ENCODE measurements around the gene NAP1L4. TPM values are rescaled to one million over a fixed set of nuclear protein-coding genes. Genes with fewer than 3 reads are reported as not detected.

Gene NAP1L4
- total RNA-seq, 1 experiment from 2014 or later: 144 TPM

GRCh38 chr11:2932850-2933251 is 59.3 kb downstream of the NAP1L4 start:
- H3K4me2 ChIP-seq (ENCODE audit: low read length): peak overlapping the region; percentile 81

More at GRCh38 chr11:2932850-2933251, 59.3 kb downstream of the NAP1L4 start:
- Histone ChIP-seq H2AFZ (ENCODE audit: low read depth, low read length, poor library complexity, severe bottlenecking) (no peak overlapping the region), H3K27ac (ENCODE audit: low read depth, low read length) (peak overlapping the region; percentile 60), H3K79me2 (ENCODE audit: insufficient read depth, low read length) (peaks cover 13% of the 10 kb centered on the region), H4K20me1 (ENCODE audit: insufficient read depth) (peaks cover 6% of the 10 kb centered on the region; the same call in 1 of the 2 replicates), H3K9me2 (ENCODE audit: insufficient read depth) (no peaks in the 10 kb centered on the region), H3K4me1 (ENCODE audit: control insufficient read depth in 1 of 2, insufficient read depth in 2 of 2, low read length in 2 of 2) (peaks cover 35 to 53% of the 10 kb centered on the region in 2 experiments), H3K36me3 (ENCODE audit: control insufficient read depth in 1 of 2, insufficient read depth in 2 of 2, low read length in 2 of 2) (peaks cover 0 to 11% of the 10 kb centered on the region in 2 experiments; a peak in 1 of 4 replicates), H3K9ac (ENCODE audit: low read length) (peak overlapping the region; percentile 53), H3K27me3 (ENCODE audit: insufficient read depth, low read length) (no peaks in the 10 kb centered on the region), H3K4me3 (replicated peaks in 1 of 2; ENCODE audit: low read depth in 1 of 2, low read length in 2 of 2) (peak overlapping the region; percentile 36 to 43), H3K9me3 (ENCODE audit: control insufficient read depth in 1 of 2, insufficient read depth in 1 of 2, low read depth in 1 of 2, low read length in 2 of 2) (peaks cover 0 to 4% of the 10 kb centered on the region in 2 experiments; a peak in 1 of 4 replicates)
- intact Hi-C loops (cut with micrococcal nuclease): loop anchor here (1.0 kb wide), 1 partner anchor 533 kb away; the partner anchor contains the start of gene TSSC4
- CTCF ChIA-PET: interaction anchor here (0.5 to 3.4 kb wide), 7 partner anchors 9 to 409 kb away, joined by 3 to 11 read pairs (median 6); no protein-coding TSS in a partner anchor
- TF ChIP-seq YY1 (IDR thresholded peaks at IDR 0.05; ENCODE audit: extremely low read depth, insufficient replicate concordance, low read depth, low read length) (no peak), EGR1 (IDR thresholded peaks at IDR 0.05; ENCODE audit: low read depth) (no peak), ZBTB33 (IDR thresholded peaks at IDR 0.05; ENCODE audit: extremely low read depth, insufficient replicate concordance, low read length) (no peak), ELF1 (IDR thresholded peaks at IDR 0.05; ENCODE audit: borderline replicate concordance, low read depth) (no peak), SRF (IDR thresholded peaks at IDR 0.05; ENCODE audit: low read depth) (no peak), TCF7L2 (IDR thresholded peaks at IDR 0.05; ENCODE audit: borderline replicate concordance, extremely low read depth, insufficient read depth, insufficient read length) (no peak), JUND (IDR thresholded peaks at IDR 0.05) (no peak), CBX3 (IDR thresholded peaks at IDR 0.05; ENCODE audit: low read depth) (no peak), EZH2 (IDR thresholded peaks at IDR 0.05) (no peak), SP1 (IDR thresholded peaks at IDR 0.05; ENCODE audit: low read depth) (no peak)
- BruUV-seq (replicated peaks): no TSS peak
- RAD21 ChIA-PET (ENCODE audit: low non-redundant PET in 1 of 2, low total read pairs in 2 of 2, uncharacterized antibody in 2 of 2, unreplicated experiment in 2 of 2): interaction anchor here in 1 of 2 experiments (1.2 to 1.4 kb wide), 2 partner anchors 40 to 41 kb away, joined by 3 to 6 read pairs; no protein-coding TSS in a partner anchor
- ATAC-seq (no peak), DNase-seq (ENCODE audit: low read depth, low spot score) (no peak)
- POLR2A ChIA-PET: interaction anchor here (1.1 to 1.3 kb wide), 3 partner anchors 40 to 59 kb away, joined by 3 to 5 read pairs (median 4); partner anchors contain the start of gene NAP1L4

Measured in HCT116 (cell line).